OCI-LY3 (cell line): ENCODE measurements around the gene SERPING1.

Source experiments
- EZH2phosphoT487 ChIP-seq: fragments of 200-600 bp; shearing (Covaris generic); IDR thresholded peaks from 2 replicates; pipeline ENCODE4 v1.6.1; 2018; ENCODE audit warnings: antibody characterized with exemption, mixed run types, low read depth
- TF ChIP-seq, protein P1 (sequence below): fragments of 200-600, 300-600 bp; sonication (generic); IDR thresholded peaks from 2 replicates; pipeline ENCODE4 v1.5.1; 2014; ENCODE audit warnings: antibody characterized with exemption, low read length, low read depth

DNA sequence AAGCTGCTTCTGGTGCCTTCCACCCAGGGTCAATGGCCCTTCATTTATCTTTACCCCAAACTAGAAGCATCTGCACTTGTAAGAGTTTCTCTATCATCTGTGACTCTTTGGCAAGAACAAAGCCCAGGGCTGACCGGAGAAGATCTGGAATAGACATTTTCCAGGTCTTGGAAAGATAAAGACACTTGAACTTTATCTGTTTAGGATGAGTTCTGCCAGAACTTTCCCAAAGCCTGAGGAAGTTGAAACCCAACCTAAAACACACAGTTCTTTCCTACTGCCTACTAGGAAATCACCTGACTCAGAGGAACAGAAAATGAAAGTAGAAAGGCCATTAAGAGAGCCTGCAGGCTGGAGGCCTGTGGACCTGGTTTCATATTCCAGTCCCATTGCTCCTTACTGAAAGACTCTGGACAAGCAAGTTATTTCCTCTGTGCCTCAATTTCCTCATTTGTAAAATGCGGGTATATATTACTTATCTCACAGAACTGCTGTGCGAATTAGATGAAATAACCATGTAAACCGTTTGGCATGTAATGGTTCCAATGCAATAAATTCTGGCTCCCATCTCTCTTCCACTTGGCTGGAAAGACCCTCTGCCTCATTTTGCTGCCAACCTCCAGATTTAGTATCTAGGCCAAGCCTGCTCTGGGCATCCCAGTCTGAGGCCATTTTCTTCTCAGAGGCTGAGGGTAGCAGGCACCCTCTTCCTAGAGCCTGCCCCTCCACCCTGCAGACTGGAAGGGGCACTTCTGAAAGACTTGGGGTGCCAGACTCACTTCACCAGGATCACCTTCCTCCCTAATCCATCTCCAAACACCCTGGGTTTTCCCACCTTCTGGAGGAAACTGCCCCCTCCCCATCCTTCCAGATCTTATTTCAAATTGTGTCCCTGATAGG lies 31.2 kb upstream of the SERPING1 start:
- TF ChIP-seq, protein P1, sequence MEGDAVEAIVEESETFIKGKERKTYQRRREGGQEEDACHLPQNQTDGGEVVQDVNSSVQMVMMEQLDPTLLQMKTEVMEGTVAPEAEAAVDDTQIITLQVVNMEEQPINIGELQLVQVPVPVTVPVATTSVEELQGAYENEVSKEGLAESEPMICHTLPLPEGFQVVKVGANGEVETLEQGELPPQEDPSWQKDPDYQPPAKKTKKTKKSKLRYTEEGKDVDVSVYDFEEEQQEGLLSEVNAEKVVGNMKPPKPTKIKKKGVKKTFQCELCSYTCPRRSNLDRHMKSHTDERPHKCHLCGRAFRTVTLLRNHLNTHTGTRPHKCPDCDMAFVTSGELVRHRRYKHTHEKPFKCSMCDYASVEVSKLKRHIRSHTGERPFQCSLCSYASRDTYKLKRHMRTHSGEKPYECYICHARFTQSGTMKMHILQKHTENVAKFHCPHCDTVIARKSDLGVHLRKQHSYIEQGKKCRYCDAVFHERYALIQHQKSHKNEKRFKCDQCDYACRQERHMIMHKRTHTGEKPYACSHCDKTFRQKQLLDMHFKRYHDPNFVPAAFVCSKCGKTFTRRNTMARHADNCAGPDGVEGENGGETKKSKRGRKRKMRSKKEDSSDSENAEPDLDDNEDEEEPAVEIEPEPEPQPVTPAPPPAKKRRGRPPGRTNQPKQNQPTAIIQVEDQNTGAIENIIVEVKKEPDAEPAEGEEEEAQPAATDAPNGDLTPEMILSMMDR = no peak
- TF ChIP-seq EZH2phosphoT487 = no peak
